ENCODE measurements around the gene GPR3. TPM values are rescaled to one million over a fixed set of nuclear protein-coding genes. Genes with fewer than 3 reads are reported as not detected.

Gene GPR3
- total and polyA plus RNA-seq, 2 of the 13 experiments (the other 11 are each of a cell fraction or from before 2014, with no cell fraction given), result 1.00 to 2.6 TPM

GRCh38 chr1:27342778-27343638, 49.4 kb upstream of the GPR3 start (continued):
- TF ChIP-seq, protein P1, sequence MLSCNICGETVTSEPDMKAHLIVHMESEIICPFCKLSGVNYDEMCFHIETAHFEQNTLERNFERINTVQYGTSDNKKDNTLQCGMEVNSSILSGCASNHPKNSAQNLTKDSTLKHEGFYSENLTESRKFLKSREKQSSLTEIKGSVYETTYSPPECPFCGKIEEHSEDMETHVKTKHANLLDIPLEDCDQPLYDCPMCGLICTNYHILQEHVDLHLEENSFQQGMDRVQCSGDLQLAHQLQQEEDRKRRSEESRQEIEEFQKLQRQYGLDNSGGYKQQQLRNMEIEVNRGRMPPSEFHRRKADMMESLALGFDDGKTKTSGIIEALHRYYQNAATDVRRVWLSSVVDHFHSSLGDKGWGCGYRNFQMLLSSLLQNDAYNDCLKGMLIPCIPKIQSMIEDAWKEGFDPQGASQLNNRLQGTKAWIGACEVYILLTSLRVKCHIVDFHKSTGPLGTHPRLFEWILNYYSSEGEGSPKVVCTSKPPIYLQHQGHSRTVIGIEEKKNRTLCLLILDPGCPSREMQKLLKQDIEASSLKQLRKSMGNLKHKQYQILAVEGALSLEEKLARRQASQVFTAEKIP (CRISPR knock-in tag; IDR thresholded peaks at IDR 0.05; ENCODE audit: borderline replicate concordance), result no peak
- TF ChIP-seq TRIM22 (IDR thresholded peaks at IDR 0.05) (no peak), TFDP1 (CRISPR knock-in tag; IDR thresholded peaks at IDR 0.05; ENCODE audit: borderline replicate concordance) (peak; percentile 42; the same call in 1 of the 2 replicates), ZMYM3 (CRISPR knock-in tag; IDR thresholded peaks at IDR 0.05) (no peak), KLF6 (CRISPR knock-in tag; IDR thresholded peaks at IDR 0.05) (no peak), SKI (IDR thresholded peaks at IDR 0.05; ENCODE audit: partially characterized antibody) (peak; percentile 6), ZNF253 (CRISPR knock-in tag; IDR thresholded peaks at IDR 0.05; ENCODE audit: borderline replicate concordance) (no peak), KDM2A (CRISPR knock-in tag; IDR thresholded peaks at IDR 0.05; ENCODE audit: borderline replicate concordance, low read depth) (peak; percentile 60)
- TF ChIP-seq, protein P2, sequence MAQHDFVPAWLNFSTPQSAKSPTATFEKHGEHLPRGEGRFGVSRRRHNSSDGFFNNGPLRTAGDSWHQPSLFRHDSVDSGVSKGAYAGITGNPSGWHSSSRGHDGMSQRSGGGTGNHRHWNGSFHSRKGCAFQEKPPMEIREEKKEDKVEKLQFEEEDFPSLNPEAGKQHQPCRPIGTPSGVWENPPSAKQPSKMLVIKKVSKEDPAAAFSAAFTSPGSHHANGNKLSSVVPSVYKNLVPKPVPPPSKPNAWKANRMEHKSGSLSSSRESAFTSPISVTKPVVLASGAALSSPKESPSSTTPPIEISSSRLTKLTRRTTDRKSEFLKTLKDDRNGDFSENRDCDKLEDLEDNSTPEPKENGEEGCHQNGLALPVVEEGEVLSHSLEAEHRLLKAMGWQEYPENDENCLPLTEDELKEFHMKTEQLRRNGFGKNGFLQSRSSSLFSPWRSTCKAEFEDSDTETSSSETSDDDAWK (CRISPR knock-in tag; IDR thresholded peaks at IDR 0.05), result no peak
- TF ChIP-seq, protein P3, sequence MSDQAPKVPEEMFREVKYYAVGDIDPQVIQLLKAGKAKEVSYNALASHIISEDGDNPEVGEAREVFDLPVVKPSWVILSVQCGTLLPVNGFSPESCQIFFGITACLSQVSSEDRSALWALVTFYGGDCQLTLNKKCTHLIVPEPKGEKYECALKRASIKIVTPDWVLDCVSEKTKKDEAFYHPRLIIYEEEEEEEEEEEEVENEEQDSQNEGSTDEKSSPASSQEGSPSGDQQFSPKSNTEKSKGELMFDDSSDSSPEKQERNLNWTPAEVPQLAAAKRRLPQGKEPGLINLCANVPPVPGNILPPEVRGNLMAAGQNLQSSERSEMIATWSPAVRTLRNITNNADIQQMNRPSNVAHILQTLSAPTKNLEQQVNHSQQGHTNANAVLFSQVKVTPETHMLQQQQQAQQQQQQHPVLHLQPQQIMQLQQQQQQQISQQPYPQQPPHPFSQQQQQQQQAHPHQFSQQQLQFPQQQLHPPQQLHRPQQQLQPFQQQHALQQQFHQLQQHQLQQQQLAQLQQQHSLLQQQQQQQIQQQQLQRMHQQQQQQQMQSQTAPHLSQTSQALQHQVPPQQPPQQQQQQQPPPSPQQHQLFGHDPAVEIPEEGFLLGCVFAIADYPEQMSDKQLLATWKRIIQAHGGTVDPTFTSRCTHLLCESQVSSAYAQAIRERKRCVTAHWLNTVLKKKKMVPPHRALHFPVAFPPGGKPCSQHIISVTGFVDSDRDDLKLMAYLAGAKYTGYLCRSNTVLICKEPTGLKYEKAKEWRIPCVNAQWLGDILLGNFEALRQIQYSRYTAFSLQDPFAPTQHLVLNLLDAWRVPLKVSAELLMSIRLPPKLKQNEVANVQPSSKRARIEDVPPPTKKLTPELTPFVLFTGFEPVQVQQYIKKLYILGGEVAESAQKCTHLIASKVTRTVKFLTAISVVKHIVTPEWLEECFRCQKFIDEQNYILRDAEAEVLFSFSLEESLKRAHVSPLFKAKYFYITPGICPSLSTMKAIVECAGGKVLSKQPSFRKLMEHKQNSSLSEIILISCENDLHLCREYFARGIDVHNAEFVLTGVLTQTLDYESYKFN (CRISPR knock-in tag; conservative IDR thresholded peaks at IDR 0.05), result no peak
- TF ChIP-seq, protein P4, sequence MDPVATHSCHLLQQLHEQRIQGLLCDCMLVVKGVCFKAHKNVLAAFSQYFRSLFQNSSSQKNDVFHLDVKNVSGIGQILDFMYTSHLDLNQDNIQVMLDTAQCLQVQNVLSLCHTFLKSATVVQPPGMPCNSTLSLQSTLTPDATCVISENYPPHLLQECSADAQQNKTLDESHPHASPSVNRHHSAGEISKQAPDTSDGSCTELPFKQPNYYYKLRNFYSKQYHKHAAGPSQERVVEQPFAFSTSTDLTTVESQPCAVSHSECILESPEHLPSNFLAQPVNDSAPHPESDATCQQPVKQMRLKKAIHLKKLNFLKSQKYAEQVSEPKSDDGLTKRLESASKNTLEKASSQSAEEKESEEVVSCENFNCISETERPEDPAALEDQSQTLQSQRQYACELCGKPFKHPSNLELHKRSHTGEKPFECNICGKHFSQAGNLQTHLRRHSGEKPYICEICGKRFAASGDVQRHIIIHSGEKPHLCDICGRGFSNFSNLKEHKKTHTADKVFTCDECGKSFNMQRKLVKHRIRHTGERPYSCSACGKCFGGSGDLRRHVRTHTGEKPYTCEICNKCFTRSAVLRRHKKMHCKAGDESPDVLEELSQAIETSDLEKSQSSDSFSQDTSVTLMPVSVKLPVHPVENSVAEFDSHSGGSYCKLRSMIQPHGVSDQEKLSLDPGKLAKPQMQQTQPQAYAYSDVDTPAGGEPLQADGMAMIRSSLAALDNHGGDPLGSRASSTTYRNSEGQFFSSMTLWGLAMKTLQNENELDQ (CRISPR knock-in tag; IDR thresholded peaks at IDR 0.05; ENCODE audit: borderline replicate concordance), result no peak
- TF ChIP-seq, protein P5, sequence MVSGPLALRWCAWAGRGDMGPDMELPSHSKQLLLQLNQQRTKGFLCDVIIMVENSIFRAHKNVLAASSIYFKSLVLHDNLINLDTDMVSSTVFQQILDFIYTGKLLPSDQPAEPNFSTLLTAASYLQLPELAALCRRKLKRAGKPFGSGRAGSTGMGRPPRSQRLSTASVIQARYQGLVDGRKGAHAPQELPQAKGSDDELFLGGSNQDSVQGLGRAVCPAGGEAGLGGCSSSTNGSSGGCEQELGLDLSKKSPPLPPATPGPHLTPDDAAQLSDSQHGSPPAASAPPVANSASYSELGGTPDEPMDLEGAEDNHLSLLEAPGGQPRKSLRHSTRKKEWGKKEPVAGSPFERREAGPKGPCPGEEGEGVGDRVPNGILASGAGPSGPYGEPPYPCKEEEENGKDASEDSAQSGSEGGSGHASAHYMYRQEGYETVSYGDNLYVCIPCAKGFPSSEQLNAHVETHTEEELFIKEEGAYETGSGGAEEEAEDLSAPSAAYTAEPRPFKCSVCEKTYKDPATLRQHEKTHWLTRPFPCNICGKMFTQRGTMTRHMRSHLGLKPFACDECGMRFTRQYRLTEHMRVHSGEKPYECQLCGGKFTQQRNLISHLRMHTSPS (CRISPR knock-in tag; IDR thresholded peaks at IDR 0.05; ENCODE audit: low read depth), result no peak; the same call in 1 of the 2 replicates
